ENCODE measurements around the gene HDAC7.

DNA sequence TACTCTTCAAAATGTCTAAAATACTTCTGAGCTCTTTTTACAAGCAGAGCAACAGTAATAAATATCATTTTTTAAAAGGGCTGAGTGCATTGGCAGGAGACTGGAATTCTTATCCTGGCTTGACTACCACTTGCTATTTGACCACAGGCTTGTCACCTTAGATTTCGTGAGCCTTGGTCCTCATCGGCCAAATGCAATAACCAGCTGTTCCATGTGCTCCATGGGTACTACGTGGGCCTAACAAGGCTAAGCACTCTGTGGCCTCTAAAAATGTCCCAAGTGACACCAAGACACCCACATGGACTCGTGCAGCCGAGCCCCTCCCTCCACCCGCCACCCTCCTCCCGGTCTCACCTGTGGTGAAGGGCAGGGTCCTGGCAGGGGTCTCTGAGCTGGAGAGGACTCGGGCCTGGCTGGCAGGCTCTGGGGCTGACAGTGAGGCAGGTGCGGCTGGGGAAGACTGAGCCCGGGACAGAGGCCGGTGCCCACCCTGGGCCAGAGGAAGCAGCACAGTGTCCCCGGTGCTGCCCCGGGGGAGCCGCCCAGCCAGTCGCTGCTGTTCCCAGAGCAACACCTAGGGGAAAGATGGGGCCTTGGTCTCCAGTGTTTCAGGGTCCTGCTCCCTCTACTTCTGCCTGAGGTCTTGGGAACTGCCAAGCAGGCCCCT is 26.6 kb downstream of the HDAC7 start:
- TF ChIP-seq CTCF (IDR thresholded peaks at IDR 0.05; ENCODE audit: insufficient read depth, low read depth, low read length) (no peak), EZH2 (IDR thresholded peaks at IDR 0.05; ENCODE audit: insufficient read depth, low read length) (no peak)

Data from astrocyte (in vitro differentiated cells and primary cell).